Cardiac fibroblast (primary cell): ENCODE measurements around the gene HELB.

Experiments
- DNase-seq, 2 donors: peaks; one replicate each; pipeline versions ENCODE4 v3.0.0 to v3.0.0-alpha.2; 2010; ENCODE audit warnings: low read depth in 2 of 2
- H3K4me3 ChIP-seq, 2 donors: replicated peaks in 1 of 2; 1 replicate in 1 of 2; 2 replicates in 1 of 2; pipeline ENCODE4 v1.5.1; 2011; ENCODE audit warnings: low read depth in 2 of 2, low read length in 2 of 2, mild to moderate bottlenecking in 2 of 2, moderate library complexity in 1 of 2
- CTCF ChIP-seq: IDR thresholded peaks from one replicate; pipeline ENCODE4 v1.5.1; 2011; ENCODE audit warnings: low read depth, mild to moderate bottlenecking, low read length, inconsistent platforms

HELB gene

GRCh38 chr12:66367015-66367667 is 64.8 kb downstream of the HELB start:
- no peak for TF ChIP-seq CTCF
- DNase-seq: no peak
- no peak overlapping the region for H3K4me3 ChIP-seq

GRCh38 chr12:66371982-66372381 is 69.7 kb downstream of the HELB start:
- H3K4me3 ChIP-seq: no peak overlapping the region
- no peak for TF ChIP-seq CTCF

DNA sequence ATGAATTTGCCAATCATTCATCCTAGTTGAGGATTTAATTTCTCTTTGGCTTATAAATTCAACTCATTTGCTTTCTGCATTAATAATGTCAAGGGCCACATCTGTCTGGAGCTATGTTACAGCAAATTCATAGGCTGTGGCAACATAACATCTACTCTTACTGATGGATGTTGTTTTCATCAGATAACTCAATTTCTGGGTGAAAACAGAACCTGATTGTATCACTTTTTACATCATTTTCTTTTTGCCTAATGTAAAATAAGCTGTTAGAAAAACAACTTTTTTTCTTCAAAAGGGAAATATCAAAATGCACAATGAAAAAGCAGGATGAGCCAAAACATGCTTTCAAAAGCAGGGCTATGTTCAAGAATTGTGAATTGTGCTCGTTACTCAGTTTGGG is 73.3 kb downstream of the HELB start:
- TF ChIP-seq CTCF: no peak
- H3K4me3 ChIP-seq: no peak overlapping the region
- no peak for DNase-seq

More at GRCh38 chr12:66371982-66372381, 69.7 kb downstream of the HELB start:
- no peak for DNase-seq

DNA sequence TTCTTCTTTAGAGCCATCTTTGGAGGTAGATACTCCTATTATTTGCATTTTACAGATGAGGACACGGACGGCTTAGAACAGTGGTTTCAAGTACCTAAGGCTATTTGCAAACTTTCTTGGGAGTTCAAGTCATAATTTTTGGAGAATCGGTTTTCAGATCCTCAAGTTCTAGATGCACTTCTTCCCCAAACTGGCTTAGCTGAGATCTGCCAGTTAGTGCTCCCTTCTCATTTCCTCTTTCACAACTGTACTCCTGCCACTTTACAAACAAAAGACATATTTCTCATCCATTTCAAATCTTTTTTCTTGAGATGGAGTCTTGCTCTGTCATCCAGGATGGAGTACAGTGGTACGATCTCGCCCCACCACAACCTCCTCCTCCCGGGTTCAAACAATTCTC is 77.3 kb downstream of the HELB start:
- no peak for TF ChIP-seq CTCF
- H3K4me3 ChIP-seq: no peak overlapping the region
- no peak for DNase-seq

GRCh38 chr12:66380769-66381535 is 78.7 kb downstream of the HELB start:
- no peak for TF ChIP-seq CTCF
- no peak overlapping the region for H3K4me3 ChIP-seq
- no peak for DNase-seq

GRCh38 chr12:66387117-66387516 is 84.8 kb downstream of the HELB start:
- no peak for DNase-seq
- H3K4me3 ChIP-seq: no peak overlapping the region
- no peak for TF ChIP-seq CTCF
